HG02884 (cell line): ENCODE data around the gene CCSAP.
A peak's percentile ranks its signal among the peaks of the same experiment; 100 is the strongest.

Experiments
- ATAC-seq: cut with Tn5 transposase; IDR thresholded peaks from one replicate; pipeline ENCODE4 v1.9.1; 2021; ENCODE audit warnings: mild to moderate bottlenecking, moderate library complexity; ENCODE audit not compliant: unreplicated experiment

The CCSAP gene

GRCh38 chr1:229365569-229365968 is 22.7 kb upstream of the CCSAP start:
- no peak for ATAC-seq

- ATAC-seq = no peak
These were observed 21.6 kb upstream of the CCSAP start for GRCh38 chr1:229364207-229365065.

DNA sequence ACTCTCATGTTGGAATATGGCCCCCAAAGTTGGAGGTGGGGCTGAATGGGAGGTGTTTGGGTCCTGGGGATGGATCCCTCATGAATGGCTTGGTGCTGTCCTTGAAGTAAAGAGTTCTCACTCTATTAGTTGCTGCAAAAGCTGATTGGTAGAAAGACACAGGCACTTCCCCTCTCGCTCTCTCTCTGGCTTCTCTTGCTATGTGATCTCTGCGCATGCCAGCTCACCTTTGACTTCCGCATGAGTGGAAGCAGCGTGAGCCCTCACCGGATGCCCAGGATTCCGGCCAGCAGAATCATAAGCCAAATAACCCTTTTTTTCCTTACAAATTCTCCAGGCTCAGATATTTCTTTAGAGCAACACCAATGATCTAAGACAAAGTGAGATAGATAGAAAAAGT is 20.9 kb upstream of the CCSAP start:
- no peak for ATAC-seq

GRCh38 chr1:229360420-229360819 is 17.6 kb upstream of the CCSAP start:
- no peak for ATAC-seq

GRCh38 chr1:229355661-229356060 is 12.8 kb upstream of the CCSAP start:
- no peak for ATAC-seq

DNA sequence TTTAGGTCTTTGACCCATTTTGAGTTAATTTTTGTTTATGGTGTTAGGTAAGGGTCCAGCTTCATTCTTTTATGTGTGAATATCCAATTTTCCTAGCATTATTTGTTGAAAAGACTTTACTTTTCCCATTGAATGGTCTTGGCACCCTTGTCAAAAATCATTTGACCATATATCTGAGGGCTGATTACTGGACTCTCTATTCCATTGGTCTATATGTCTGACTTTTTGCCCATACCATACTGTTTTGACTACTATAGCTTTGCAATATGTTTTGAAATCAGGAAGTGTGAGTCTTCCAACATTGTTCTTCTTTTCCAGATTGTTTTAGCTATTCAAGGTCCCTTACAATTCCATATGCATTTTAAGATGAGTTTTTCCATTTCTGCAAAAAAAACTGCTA is 11.4 kb upstream of the CCSAP start:
- no peak for ATAC-seq

GRCh38 chr1:229352975-229353374 is 10.1 kb upstream of the CCSAP start:
- no peak for ATAC-seq

DNA sequence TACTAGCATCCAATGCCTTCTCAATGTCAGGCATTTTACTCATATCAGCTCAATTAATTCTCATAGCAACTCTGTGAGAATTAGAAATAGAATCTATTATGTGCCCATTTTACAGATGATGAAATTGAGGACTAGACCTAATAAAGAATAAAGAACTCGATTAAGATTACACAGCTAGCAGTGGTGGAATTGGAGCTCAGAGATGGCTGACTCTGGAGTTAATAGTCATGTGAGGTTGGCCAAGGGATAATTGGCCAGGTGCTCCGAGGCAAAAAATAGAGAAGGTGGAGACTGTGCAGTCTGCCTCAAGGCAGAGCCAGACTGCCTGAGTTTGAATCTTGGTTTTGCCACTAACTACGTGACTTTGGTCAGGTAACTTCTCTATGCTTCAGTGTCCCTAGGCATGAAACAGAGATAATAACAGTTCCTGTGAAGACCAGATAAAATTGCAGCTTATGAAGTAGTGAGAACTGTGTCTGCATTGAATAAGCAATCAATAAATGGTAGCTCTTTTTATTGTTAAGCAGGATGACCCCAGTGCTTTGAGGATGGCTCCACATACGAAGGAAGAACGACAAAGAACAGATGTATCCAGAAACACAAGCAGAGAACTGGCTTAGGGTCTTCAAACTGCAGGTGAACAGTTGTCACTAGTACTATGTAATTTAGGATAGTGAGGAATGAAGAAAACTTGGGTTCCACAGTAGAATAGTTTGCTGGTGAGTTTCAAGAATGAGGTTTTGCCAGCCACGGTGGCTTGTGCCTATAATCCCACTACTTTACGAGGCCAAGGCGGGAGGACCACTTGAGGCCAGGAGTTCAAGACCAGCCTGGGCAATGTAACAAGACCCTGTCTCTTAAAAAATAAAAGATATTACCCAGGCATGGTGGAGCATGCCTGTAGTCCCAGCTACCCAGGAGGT is 6.9 kb upstream of the CCSAP start:
- no peak for ATAC-seq

DNA sequence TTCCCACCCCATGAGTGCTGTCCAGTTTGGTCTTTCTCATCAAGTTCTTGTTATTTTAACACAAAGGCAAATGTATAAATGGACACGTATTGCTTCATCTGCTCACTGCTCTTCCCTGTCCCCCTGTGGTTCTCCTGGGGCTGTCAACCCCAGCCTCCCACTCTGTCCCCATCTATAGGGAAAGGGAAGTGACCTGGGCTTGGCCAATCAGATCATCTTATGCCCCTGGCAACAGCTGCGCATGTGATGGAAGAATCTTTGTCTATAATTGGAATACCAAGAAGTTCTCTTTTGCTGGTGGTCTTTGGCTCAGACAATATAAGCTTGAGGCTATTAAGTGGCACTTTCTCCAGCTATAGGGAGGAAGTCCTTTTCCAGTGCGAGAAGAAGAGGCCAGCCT is 4.7 kb upstream of the CCSAP start:
- ATAC-seq = no peak

GRCh38 chr1:229344937-229345684 is 2.3 kb upstream of the CCSAP start:
- ATAC-seq = no peak

- no peak for ATAC-seq
These were observed 1.3 kb upstream of the CCSAP start for GRCh38 chr1:229344139-229344538.

- ATAC-seq = peak; percentile 58
These were observed 832 bp downstream of the CCSAP start for GRCh38 chr1:229341774-229342655.

GRCh38 chr1:229340496-229340895 is 2.4 kb downstream of the CCSAP start:
- no peak for ATAC-seq

GRCh38 chr1:229339520-229339919 is 3.3 kb downstream of the CCSAP start:
- ATAC-seq = no peak

DNA sequence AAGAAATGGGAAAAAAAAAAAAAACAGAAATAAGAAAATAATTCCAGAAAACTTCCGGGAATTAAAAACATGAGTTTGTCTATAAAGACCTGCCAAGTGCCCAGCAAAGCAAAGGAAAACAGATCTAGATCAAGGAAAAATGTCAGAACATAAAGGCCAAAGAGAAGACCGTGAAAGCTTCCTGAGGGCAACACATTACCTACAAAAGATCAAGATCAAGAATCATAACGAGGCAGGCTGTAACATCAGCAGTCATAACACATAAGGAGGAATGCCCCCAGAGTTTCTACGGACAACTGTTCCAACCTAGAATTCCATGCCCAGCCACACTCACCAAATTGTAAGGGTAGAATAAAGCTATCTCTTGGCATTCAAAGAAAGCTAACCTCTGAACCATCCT is 3.8 kb downstream of the CCSAP start:
- no peak for ATAC-seq

DNA sequence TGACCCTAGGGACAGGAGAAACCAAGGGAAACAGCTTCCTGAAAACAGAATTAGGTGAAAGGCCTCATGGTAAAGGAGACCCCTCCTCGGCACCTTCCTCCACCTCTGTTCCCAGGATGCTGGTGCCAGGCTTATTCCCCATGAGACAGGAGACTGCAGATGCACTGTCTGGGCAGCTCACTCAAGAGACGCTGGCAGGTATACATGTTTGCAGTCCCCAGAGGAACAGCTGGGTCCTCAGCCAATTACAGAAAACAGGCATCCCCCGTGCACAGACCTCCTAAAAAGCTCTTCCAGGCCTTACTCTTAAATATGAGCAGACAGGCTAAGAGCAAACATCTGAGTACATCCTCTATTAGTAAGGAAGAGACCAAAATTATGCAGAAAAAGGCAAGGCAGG is 6.5 kb downstream of the CCSAP start:
- no peak for ATAC-seq

DNA sequence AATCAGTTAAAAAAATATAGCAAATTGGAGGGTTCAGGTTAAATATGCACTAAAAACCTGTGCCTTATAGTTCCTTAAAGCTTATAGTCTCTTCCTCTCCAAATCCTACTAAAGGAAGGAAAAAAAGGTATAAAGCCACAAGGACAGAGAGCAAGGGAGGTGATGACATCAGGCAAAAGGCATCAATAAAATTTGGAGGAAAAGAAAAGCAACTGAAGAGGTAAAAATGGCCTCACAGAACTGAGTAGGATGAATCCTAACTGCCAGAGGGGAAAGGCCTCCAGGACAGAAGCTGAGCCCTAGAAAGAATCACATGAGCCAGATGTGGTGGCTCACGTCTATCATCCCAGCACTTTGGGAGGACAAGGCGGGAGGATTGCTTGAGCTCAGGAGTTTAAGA is 8.1 kb downstream of the CCSAP start:
- ATAC-seq = no peak

DNA sequence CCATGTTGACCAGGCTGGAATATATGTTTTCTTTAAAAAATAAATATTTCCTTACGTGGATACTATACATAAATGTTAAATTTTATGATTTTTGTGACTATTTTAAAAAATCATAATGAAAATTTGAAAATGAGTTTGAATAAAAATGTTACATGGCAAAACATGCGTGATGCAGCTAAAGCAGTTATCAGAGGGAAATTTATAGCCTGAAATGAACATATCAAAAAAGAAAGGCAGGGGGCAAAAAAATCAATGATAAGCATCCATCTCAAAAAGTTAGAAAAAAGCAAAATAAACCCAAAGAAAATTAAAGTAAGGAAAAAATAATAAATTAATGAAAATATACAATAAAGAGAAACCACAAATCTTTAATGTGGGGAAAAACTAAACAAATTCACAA is 8.6 kb downstream of the CCSAP start:
- ATAC-seq = no peak

GRCh38 chr1:229328598-229329362 is 14.1 kb downstream of the CCSAP start:
- ATAC-seq = no peak
